Neural crest cell (in vitro differentiated cells): ENCODE results near the gene C2orf42. TPM values are rescaled to one million over a fixed set of nuclear protein-coding genes. Genes with fewer than 3 reads are reported as not detected.

Source experiments
- DNase-seq: peaks from one replicate; pipeline ENCODE4 v3.0.0; 2021; ENCODE audit warnings: low read depth, mixed read lengths, low spot score
- H3K27ac Mint-ChIP-seq: one replicate; pipeline ENCODE4 v1.8.0; 2021; ENCODE audit warnings: mild to moderate bottlenecking, mixed read lengths; ENCODE audit not compliant: unreplicated experiment
- H3K27me3 Mint-ChIP-seq: 2 replicates; pipeline ENCODE4 v1.8.0; 2021; ENCODE audit warnings: low read depth, mild to moderate bottlenecking, mixed read lengths
- H3K36me3 Mint-ChIP-seq: 2 replicates; pipeline ENCODE4 v1.8.0; 2021; ENCODE audit warnings: low read depth, mild to moderate bottlenecking, mixed read lengths
- H3K4me1 Mint-ChIP-seq: 2 replicates; pipeline ENCODE4 v1.8.0; 2021; ENCODE audit warnings: mixed read lengths
- H3K4me3 Mint-ChIP-seq: one replicate; pipeline ENCODE4 v1.8.0; 2021; ENCODE audit warnings: mild to moderate bottlenecking, mixed read lengths
- H3K9me3 Mint-ChIP-seq: 2 replicates; pipeline ENCODE4 v1.8.0; 2021; ENCODE audit warnings: mixed read lengths
- CTCF ChIP-seq: fragments of 200-600 bp; sonication (generic); conservative IDR thresholded peaks from 2 replicates; pipeline ENCODE4 v1.5.0; 2021; ENCODE audit warnings: antibody characterized with exemption, mild to moderate bottlenecking
- total RNA-seq: library from RNA; stranded (reverse); gene quantifications from 2 replicates; pipeline ENCODE4 v1.2.1, GENCODE V29; 2021

Gene C2orf42
- total RNA-seq, 1 donor from 2014 or later, result 19.5 TPM

- peaks cover 57% of the 10 kb centered on the region for H3K4me1 Mint-ChIP-seq
- no peaks in the 10 kb centered on the region for H3K36me3 Mint-ChIP-seq
- H3K27ac Mint-ChIP-seq, result peak overlapping the region; percentile 92
- H3K27me3 Mint-ChIP-seq, result peaks cover under 1% of the 10 kb centered on the region
- H3K4me3 Mint-ChIP-seq, result peak overlapping the region; percentile 84
- H3K9me3 Mint-ChIP-seq, result no peaks in the 10 kb centered on the region
- no peak for TF ChIP-seq CTCF
- DNase-seq, result peak; percentile 34
Measured at GRCh38 chr2:70118798-70119454, 71.9 kb downstream of the C2orf42 start.

- Mint-ChIP-seq H3K4me1 (peaks cover 61% of the 10 kb centered on the region), H3K27ac (peak overlapping the region; percentile 13), H3K36me3 (no peaks in the 10 kb centered on the region)
Measured at GRCh38 chr2:70116936-70117552, 73.8 kb downstream of the C2orf42 start.

GRCh38 chr2:70115646-70116442, 75.0 kb downstream of the C2orf42 start:
- DNase-seq, result no peak
- Mint-ChIP-seq H3K27ac (no peak overlapping the region), H3K9me3 (no peaks in the 10 kb centered on the region), H3K36me3 (no peaks in the 10 kb centered on the region), H3K27me3 (no peaks in the 10 kb centered on the region), H3K4me1 (peaks cover 53% of the 10 kb centered on the region), H3K4me3 (no peak overlapping the region)
- TF ChIP-seq CTCF, result no peak

More at GRCh38 chr2:70116936-70117552, 73.8 kb downstream of the C2orf42 start:
- no peak for DNase-seq
- H3K27me3 Mint-ChIP-seq, result no peaks in the 10 kb centered on the region
- peak overlapping the region; percentile 29 for H3K4me3 Mint-ChIP-seq
- no peak for TF ChIP-seq CTCF
- no peaks in the 10 kb centered on the region for H3K9me3 Mint-ChIP-seq

GRCh38 chr2:70113359-70114070, 77.3 kb downstream of the C2orf42 start:
- Mint-ChIP-seq H3K9me3 (no peaks in the 10 kb centered on the region), H3K27ac (no peak overlapping the region), H3K4me3 (no peak overlapping the region)

More at GRCh38 chr2:70113359-70114070, 77.3 kb downstream of the C2orf42 start:
- Mint-ChIP-seq H3K4me1 (peaks cover 53% of the 10 kb centered on the region), H3K27me3 (no peaks in the 10 kb centered on the region), H3K36me3 (no peaks in the 10 kb centered on the region)
- DNase-seq, result no peak
- no peak for TF ChIP-seq CTCF
